RPMI8226 (cell line): Measurements from ENCODE around the gene DPP4.
"Not testable (repeated sequence)": the region's sequence is repeated elsewhere in the genome, so short reads cannot be mapped to it uniquely, and the experiment has no call there.

Source experiments
- DNase-seq: peaks from one replicate; pipeline ENCODE4 v3.0.0-alpha.2; 2015

DPP4 gene

GRCh38 chr2:161983866-161984265, 90.1 kb downstream of the DPP4 start:
- no peak for DNase-seq

- no peak for DNase-seq
These were observed 90.7 kb downstream of the DPP4 start for GRCh38 chr2:161983331-161983651.

GRCh38 chr2:161982548-161983330, 91.3 kb downstream of the DPP4 start:
- DNase-seq, result no peak

GRCh38 chr2:161981679-161982250, 92.2 kb downstream of the DPP4 start:
- DNase-seq, result peak; percentile 14

- DNase-seq, result no peak
These were observed 93.0 kb downstream of the DPP4 start for GRCh38 chr2:161980976-161981375.

- DNase-seq, result no peak
These were observed 94.5 kb downstream of the DPP4 start for GRCh38 chr2:161979490-161979889.

GRCh38 chr2:161977926-161978325, 96.1 kb downstream of the DPP4 start:
- DNase-seq, result not testable (repeated sequence)

GRCh38 chr2:161976917-161977316, 97.1 kb downstream of the DPP4 start:
- no peak for DNase-seq

GRCh38 chr2:161976295-161976694, 97.7 kb downstream of the DPP4 start:
- no peak for DNase-seq

GRCh38 chr2:161975813-161976160, 98.2 kb downstream of the DPP4 start:
- DNase-seq, result no peak

GRCh38 chr2:161975062-161975812, 98.8 kb downstream of the DPP4 start:
- DNase-seq, result no peak

GRCh38 chr2:161974461-161974860, 99.6 kb downstream of the DPP4 start:
- no peak for DNase-seq

- DNase-seq, result no peak
These were observed 101.1 kb downstream of the DPP4 start for GRCh38 chr2:161972866-161973265.

GRCh38 chr2:161972232-161972631, 101.8 kb downstream of the DPP4 start:
- no peak for DNase-seq

GRCh38 chr2:161971551-161971950, 102.5 kb downstream of the DPP4 start:
- DNase-seq, result no peak

GRCh38 chr2:161969159-161969558, 104.9 kb downstream of the DPP4 start:
- DNase-seq, result no peak

- DNase-seq, result no peak
These were observed 108.0 kb downstream of the DPP4 start for GRCh38 chr2:161965994-161966393.

- no peak for DNase-seq
These were observed 109.9 kb downstream of the DPP4 start for GRCh38 chr2:161964160-161964559.

GRCh38 chr2:161962160-161962559, 111.9 kb downstream of the DPP4 start:
- DNase-seq, result no peak

GRCh38 chr2:161961061-161961460, 113.0 kb downstream of the DPP4 start:
- DNase-seq, result no peak

- DNase-seq, result no peak
These were observed 117.3 kb downstream of the DPP4 start for GRCh38 chr2:161956738-161957137.

GRCh38 chr2:161955211-161955610, 118.8 kb downstream of the DPP4 start:
- no peak for DNase-seq

GRCh38 chr2:161954103-161954502, 119.9 kb downstream of the DPP4 start:
- DNase-seq, result no peak

GRCh38 chr2:161953367-161953766, 120.6 kb downstream of the DPP4 start:
- not testable (repeated sequence) for DNase-seq
